HG02571 (cell line): Measurements from ENCODE around the gene PSMA3.

ENCODE experiments used
- ATAC-seq: cut with Tn5 transposase; IDR thresholded peaks from one replicate; pipeline ENCODE4 v1.9.1; 2021; ENCODE audit warnings: mild to moderate bottlenecking, moderate library complexity; ENCODE audit not compliant: unreplicated experiment

The PSMA3 gene

GRCh38 chr14:58298477-58299400 is 54.1 kb downstream of the PSMA3 start, which contains the start of gene ARID4A:
ARID4A (plus strand) TSS chr14:58298555; CDS start chr14:58299855, 1,300 bp downstream.
- no peak for ATAC-seq

- ATAC-seq = no peak
These were observed 55.0 kb downstream of the PSMA3 start for GRCh38 chr14:58299401-58300330.

DNA sequence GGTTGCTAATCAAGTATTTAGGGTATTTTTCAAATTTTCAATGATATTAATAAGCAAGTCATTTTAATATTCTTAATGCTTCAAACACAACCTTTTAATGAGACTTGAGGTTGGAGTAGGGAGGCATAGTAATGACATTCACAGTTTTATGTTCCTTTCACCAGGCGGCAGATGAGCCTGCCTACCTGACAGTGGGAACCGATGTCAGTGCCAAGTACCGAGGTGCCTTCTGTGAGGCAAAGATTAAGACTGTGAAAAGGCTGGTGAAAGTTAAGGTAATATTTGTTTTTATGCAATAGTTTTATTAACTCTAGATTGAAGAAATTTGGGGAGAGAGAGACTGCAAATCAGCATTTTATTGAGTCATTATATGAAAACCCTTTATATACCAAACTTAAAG is 56.8 kb downstream of the PSMA3 start:
- no peak for ATAC-seq

GRCh38 chr14:58305730-58306129 is 61.1 kb downstream of the PSMA3 start:
- ATAC-seq = no peak

DNA sequence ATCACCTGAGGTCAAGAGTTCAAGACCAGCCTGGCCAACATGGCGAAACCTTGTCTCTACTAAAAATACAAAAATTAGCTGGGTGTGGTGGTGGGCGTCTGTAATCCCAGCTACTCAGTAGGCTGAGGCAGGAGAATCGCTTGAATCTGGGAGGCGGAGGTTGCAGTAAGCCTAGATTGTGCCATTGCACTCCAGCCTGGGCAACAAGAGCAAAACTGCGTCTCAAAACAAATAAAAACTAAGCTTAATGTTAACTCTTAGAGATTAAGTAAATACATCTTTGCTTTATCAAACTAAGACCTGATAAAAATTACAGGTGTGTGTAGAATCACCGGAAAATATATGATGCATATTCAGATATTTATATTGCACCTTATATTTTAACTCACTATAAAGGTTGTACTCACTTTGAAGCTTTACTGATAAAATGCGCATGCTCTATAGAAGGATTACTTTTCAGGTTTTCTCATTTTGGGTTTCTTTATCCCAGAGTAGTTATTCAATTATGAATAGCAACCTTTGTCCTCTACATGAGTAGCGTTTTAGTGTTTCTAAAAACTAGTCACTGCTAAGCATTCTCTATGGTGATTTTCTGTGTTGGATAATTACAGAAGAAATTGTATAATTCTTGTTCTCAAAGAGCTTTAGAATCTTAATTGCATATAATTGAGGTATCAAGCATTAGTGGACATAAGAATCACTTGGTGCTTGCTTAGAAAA is 63.1 kb downstream of the PSMA3 start:
- ATAC-seq = no peak

GRCh38 chr14:58309086-58309485 is 64.4 kb downstream of the PSMA3 start:
- ATAC-seq = no peak

GRCh38 chr14:58313699-58314098 is 69.1 kb downstream of the PSMA3 start:
- ATAC-seq = no peak

GRCh38 chr14:58315606-58316005 is 71.0 kb downstream of the PSMA3 start:
- no peak for ATAC-seq
